ENCODE measurements around the gene ZNF831. TPM values are rescaled to one million over a fixed set of nuclear protein-coding genes. Genes with fewer than 3 reads are reported as not detected.

ZNF831 gene
- total RNA-seq, 6 experiments from 2014 or later, result 0.04 to 0.25 (median 0.07) TPM

DNA sequence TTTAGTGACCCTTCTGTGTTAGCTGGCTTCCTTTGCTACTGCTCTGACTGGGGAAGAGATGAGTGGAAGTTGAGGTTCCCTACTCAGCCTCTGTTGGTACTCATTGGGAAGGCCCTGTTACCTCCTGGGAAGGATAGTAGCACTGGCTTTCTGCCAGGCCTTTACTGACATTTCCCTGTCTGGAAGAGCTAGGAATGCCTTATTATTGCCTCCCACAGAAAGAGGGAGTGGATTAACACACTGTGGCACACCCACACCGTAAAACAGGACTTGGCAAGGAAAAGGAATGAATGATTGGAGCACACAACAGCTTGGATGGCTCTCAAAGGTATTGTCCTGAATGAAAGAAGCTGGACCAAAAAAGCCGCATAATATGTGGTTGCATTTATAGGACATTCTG lies 12.2 kb downstream of the ZNF831 start:
- intact Hi-C loops (cut with DNase I), result no loop called here
- H3K9me3 ChIP-seq, result no peaks in the 10 kb centered on the region
- no peaks in the 10 kb centered on the region for H3K27me3 ChIP-seq
- no peak for TF ChIP-seq POLR2A (IDR thresholded peaks at IDR 0.05)
- TF ChIP-seq, protein P1, sequence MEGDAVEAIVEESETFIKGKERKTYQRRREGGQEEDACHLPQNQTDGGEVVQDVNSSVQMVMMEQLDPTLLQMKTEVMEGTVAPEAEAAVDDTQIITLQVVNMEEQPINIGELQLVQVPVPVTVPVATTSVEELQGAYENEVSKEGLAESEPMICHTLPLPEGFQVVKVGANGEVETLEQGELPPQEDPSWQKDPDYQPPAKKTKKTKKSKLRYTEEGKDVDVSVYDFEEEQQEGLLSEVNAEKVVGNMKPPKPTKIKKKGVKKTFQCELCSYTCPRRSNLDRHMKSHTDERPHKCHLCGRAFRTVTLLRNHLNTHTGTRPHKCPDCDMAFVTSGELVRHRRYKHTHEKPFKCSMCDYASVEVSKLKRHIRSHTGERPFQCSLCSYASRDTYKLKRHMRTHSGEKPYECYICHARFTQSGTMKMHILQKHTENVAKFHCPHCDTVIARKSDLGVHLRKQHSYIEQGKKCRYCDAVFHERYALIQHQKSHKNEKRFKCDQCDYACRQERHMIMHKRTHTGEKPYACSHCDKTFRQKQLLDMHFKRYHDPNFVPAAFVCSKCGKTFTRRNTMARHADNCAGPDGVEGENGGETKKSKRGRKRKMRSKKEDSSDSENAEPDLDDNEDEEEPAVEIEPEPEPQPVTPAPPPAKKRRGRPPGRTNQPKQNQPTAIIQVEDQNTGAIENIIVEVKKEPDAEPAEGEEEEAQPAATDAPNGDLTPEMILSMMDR (IDR thresholded peaks at IDR 0.05), result no peak
- DNase-seq (no peak), ATAC-seq (no peak)
- no peaks in the 10 kb centered on the region for H3K4me1 ChIP-seq
- 42% methylated on average over 2 of the region's 2 CpGs for WGBS (ENCODE audit: insufficient coverage, low coverage, low lambda C conversion rate, missing lambda C conversion rate)
- no peak overlapping the region for H3K4me3 ChIP-seq
- H3K27ac ChIP-seq, result no peak overlapping the region
- no peaks in the 10 kb centered on the region for H3K36me3 ChIP-seq

DNA sequence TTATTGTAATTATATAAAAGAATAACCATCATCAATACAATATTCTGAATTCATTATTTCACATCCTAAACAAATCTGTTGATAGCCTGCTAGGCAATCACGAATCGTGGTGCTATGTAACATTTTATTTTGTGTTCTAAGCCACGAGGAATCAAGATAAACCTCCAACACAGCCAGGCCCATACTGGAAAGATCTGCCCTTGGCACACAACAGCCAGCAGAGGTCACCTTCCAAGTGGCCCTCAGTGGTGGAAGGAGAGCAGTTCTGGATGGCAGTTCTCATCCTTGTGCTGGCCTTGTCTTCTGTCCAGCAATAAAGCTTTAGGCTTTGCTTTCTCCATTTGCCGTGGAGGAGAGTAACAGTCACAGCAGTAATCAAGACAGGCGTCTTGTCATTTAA lies 13.2 kb downstream of the ZNF831 start:
- no peak for ATAC-seq
- no peaks in the 10 kb centered on the region for H3K4me1 ChIP-seq
- no peak overlapping the region for H3K4me3 ChIP-seq
- TF ChIP-seq POLR2A (IDR thresholded peaks at IDR 0.05), result no peak
- TF ChIP-seq, protein P1 (IDR thresholded peaks at IDR 0.05), result no peak
- intact Hi-C loops (cut with DNase I), result no loop called here
- no peaks in the 10 kb centered on the region for H3K27me3 ChIP-seq
- H3K27ac ChIP-seq, result no peak overlapping the region
- H3K36me3 ChIP-seq, result no peaks in the 10 kb centered on the region
- 52% methylated on average over 5 of the region's 5 CpGs for WGBS (ENCODE audit: insufficient coverage, low coverage, low lambda C conversion rate, missing lambda C conversion rate)
- no peaks in the 10 kb centered on the region for H3K9me3 ChIP-seq
- no peak for DNase-seq

DNA sequence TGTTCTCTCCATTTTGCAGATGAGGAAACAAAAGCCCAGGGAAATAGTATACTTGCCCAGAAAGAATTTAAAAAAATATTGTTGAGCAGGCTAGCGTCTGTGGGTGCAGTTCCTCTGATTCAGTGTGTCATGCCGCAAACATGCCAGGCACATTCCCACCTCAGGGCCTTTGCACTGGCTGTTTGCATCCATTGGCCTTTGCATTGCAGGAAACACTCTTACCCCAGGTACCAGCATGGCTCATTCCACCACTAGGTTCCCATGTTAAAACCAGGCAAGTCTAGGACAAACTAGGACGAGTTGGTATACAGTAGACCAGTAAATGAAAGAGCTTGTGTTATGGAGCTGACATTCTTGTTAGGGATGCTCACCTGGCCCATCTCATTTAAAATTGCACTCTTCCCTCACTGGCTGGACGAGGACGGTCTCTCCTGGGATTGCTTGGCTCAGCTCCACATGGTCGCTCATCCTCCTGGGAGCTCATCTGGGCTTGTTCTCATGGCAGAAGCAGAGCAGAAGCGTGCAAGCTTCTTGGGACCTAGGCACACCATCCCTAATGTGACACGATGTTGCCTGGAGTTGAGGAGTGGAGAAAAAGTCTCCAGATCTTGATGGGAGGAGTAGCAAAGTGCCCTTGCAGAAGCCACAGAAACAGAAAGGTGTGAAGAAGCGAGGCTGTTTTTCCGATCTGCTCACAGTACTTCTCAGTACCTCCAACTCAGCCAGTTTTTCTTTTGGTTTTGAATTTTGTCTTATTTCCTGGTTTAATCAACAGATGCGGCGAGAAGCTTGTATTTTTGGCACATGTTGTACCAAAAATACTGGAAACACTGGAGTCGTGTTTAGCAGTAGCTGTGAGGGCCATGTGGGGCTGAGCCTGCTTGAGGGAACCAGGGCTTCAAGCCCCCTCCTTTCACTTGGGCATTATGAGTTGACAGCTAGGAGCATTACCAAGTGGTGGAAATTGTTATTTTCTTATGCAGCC lies 13.9 kb downstream of the ZNF831 start:
- Histone ChIP-seq H3K27ac (no peak overlapping the region), H3K9me3 (no peaks in the 10 kb centered on the region), H3K27me3 (no peaks in the 10 kb centered on the region), H3K4me1 (no peaks in the 10 kb centered on the region), H3K36me3 (no peaks in the 10 kb centered on the region), H3K4me3 (no peak overlapping the region)
- no peak for TF ChIP-seq POLR2A (IDR thresholded peaks at IDR 0.05)
- TF ChIP-seq, protein P1 (IDR thresholded peaks at IDR 0.05), result no peak
- intact Hi-C loops (cut with DNase I), result no loop called here
- 66% methylated on average over 11 of the region's 13 CpGs for WGBS (ENCODE audit: insufficient coverage, low coverage, low lambda C conversion rate, missing lambda C conversion rate)
- DNase-seq (no peak), ATAC-seq (peak in 1 of 4 donors; percentile 29)

DNA sequence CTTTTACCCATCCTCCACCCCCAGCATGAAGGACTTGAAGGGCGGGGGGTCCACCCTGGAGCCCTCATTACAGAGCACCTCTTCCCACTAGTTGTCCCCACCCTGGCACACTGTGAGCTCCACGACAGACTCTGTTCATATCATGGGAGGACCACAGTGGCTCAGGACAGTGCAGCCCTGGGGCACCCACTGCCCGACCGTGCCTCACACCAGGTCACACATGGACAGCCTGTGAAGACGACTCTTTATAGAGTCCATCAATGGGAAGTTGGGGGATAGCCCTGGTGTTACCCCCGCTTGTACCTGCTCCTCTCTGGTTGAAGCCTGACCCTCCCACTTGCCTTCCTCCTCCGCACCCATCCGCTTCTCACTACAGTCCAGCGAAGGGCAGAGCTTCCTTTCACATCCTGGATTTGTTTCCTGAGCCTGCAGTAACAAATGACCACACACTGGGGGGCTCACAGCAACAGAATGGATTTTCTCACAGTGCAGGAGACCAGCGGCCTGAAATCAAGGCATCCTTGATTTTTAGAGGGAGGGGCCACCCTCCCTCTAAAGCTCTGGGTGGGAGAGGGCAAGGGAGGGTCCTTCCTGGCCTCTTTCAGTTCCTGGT lies 15.5 kb downstream of the ZNF831 start:
- intact Hi-C loops (cut with DNase I), result no loop called here
- no peak overlapping the region for H3K4me3 ChIP-seq
- no peaks in the 10 kb centered on the region for H3K27me3 ChIP-seq
- H3K9me3 ChIP-seq, result no peaks in the 10 kb centered on the region
- no peaks in the 10 kb centered on the region for H3K4me1 ChIP-seq
- ATAC-seq, result no peak
- 46% methylated on average over 8 of the region's 10 CpGs for WGBS (ENCODE audit: insufficient coverage, low coverage, low lambda C conversion rate, missing lambda C conversion rate)
- H3K27ac ChIP-seq, result no peak overlapping the region
- no peak for DNase-seq
- H3K36me3 ChIP-seq, result no peaks in the 10 kb centered on the region
- TF ChIP-seq, protein P1 (IDR thresholded peaks at IDR 0.05), result no peak
- no peak for TF ChIP-seq POLR2A (IDR thresholded peaks at IDR 0.05)
